Measurements from ENCODE around the gene CMC2. TPM values are rescaled to one million over a fixed set of nuclear protein-coding genes. Genes with fewer than 3 reads are reported as not detected.

The CMC2 gene
- total and polyA plus RNA-seq, 2 of the 8 experiments (the other 6 are each of a cell fraction or from before 2014, with no cell fraction given), result 66.6 to 116 TPM

DNA sequence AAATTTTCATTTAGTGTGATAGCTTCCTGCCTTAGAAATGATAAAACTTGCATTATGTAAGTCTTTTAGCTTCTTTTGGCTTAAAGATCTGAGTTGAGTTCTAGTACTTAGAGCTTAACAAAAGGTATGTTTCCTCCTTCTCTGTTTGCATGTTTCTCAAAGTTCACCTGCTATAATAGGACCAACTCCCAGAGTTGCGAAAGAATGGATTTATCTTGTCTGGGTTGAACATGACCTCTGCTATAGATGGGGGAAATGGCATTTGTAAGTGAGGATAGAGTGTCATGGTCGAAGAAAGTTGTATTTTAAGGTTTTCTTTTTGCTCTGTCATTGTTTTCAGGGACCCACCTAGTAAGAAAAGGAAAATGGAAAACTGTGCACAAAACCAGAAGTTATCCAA lies 36.1 kb upstream of the CMC2 start:
- no peak overlapping the region for H2BK120ac ChIP-seq (replicated peaks; ENCODE audit: low read depth, low read length)
- H2BK12ac ChIP-seq (ENCODE audit: low read depth, low read length), result no peak overlapping the region
- no peak overlapping the region for H2BK5ac ChIP-seq (ENCODE audit: low read depth, low read length)
- H3K23me2 ChIP-seq (ENCODE audit: low read depth, low read length), result no peaks in the 10 kb centered on the region; the same call in 1 of the 2 replicates
- H3K79me2 ChIP-seq (ENCODE audit: control insufficient read depth in 1 of 2, insufficient read depth in 2 of 2, low read length in 2 of 2), result peaks cover 0 to 31% of the 10 kb centered on the region in 2 experiments; a peak in 2 of 4 replicates
- no peak overlapping the region for H3K9ac ChIP-seq (replicated peaks in 1 of 4; ENCODE audit: extremely low read depth in 1 of 4, low read depth in 3 of 4, low read length in 3 of 4)
- H2BK20ac ChIP-seq (ENCODE audit: low read length), result no peak overlapping the region
- H3K18ac ChIP-seq (ENCODE audit: extremely low read depth, low read length), result no peak overlapping the region
- H4K5ac ChIP-seq (ENCODE audit: insufficient read length, low read depth, low read length), result no peak overlapping the region
- POLR2A ChIA-PET (ENCODE audit: partially characterized antibody), result interaction anchor here (2.1 kb wide), 1 partner anchor 31 kb away, joined by 5 read pairs; no protein-coding TSS in a partner anchor
- H3K56ac ChIP-seq (replicated peaks; ENCODE audit: insufficient read length, low read depth, low read length), result no peak overlapping the region
- no peak for FAIRE-seq
- DNase-seq (ENCODE audit: low read depth in 1 of 2, low spot score in 2 of 2), result no peak
- H3K27me3 ChIP-seq (replicated peaks in 1 of 4; ENCODE audit: control insufficient read depth in 3 of 4, extremely low read depth in 1 of 4, insufficient read depth in 3 of 4, low read length in 3 of 4), result no peaks in the 10 kb centered on the region
- H3K23ac ChIP-seq (ENCODE audit: insufficient read length), result no peak overlapping the region
- peaks cover 2 to 8% of the 10 kb centered on the region in 2 experiments for H4K20me1 ChIP-seq (replicated peaks in 1 of 2; ENCODE audit: control insufficient read depth in 1 of 2, insufficient read depth in 2 of 2, low read length in 2 of 2)
- no peaks in the 10 kb centered on the region for H3K9me3 ChIP-seq (ENCODE audit: insufficient read depth in 2 of 2, low read depth in 1 of 2, low read length in 1 of 2)
- H3K36me3 ChIP-seq (ENCODE audit: control insufficient read depth in 2 of 4, insufficient read depth in 4 of 4, low read length in 3 of 4), result peaks cover 14 to 61% (median 45%) of the 10 kb centered on the region in 4 experiments
- H2AK5ac ChIP-seq (ENCODE audit: low read depth, low read length), result no peak overlapping the region
- H3K79me1 ChIP-seq (ENCODE audit: low read depth, low read length), result peaks cover 3% of the 10 kb centered on the region; the same call in 1 of the 2 replicates
- H3K4me1 ChIP-seq (replicated peaks in 1 of 4; ENCODE audit: control insufficient read depth in 3 of 4, insufficient read depth in 4 of 4, low read length in 3 of 4), result no peaks in the 10 kb centered on the region
- no peak overlapping the region for H4K8ac ChIP-seq (ENCODE audit: extremely low read depth, insufficient read depth, low read length)
- no peak overlapping the region for H3K4ac ChIP-seq (replicated peaks; ENCODE audit: insufficient read length, low read depth, low read length)
- WGBS, 2 experiments (ENCODE audit: extremely low coverage in 1 of 2, insufficient coverage in 1 of 2, insufficient read length in 1 of 2, insufficient replicate concordance in 2 of 2, low coverage in 1 of 2, low lambda C conversion rate in 2 of 2, missing lambda C conversion rate in 1 of 2), result 88% methylated on average over 2 of the region's 2 CpGs; no CpG with 5 or more reads in 1 of the 2 experiments
- H2AFZ ChIP-seq (ENCODE audit: low read length), result no peak overlapping the region
- H3K27ac ChIP-seq (ENCODE audit: low read depth, low read length), result no peak overlapping the region
- no peak overlapping the region for H4K91ac ChIP-seq (replicated peaks; ENCODE audit: insufficient read length, low read length)
- no peak overlapping the region for H3K4me2 ChIP-seq (ENCODE audit: insufficient read depth in 1 of 2, low read depth in 2 of 2, low read length in 2 of 2)
- H3K14ac ChIP-seq (ENCODE audit: insufficient read length), result no peak overlapping the region
- CTCF ChIA-PET (ENCODE audit: partially characterized antibody), result interaction anchor here (0.7 kb wide), 1 partner anchor 46 kb away, joined by 3 read pairs; no protein-coding TSS in a partner anchor
- H2BK15ac ChIP-seq (ENCODE audit: low read length), result no peak overlapping the region
- H3K4me3 ChIP-seq (ENCODE audit: extremely low read depth in 1 of 4, insufficient read depth in 2 of 4, low read depth in 3 of 4, low read length in 4 of 4), result no peak overlapping the region
- TF ChIP-seq NANOG (IDR thresholded peaks at IDR 0.05; ENCODE audit: insufficient read depth, low read depth, low read length, poor library complexity, severe bottlenecking) (no peak), CTBP2 (IDR thresholded peaks at IDR 0.05; ENCODE audit: borderline replicate concordance, insufficient read depth, insufficient read length, low read length) (no peak), TAF7 (optimal IDR thresholded peaks at IDR 0.05; ENCODE audit: borderline replicate concordance, low read depth, low read length) (no peak), CHD2 (IDR thresholded peaks at IDR 0.05; ENCODE audit: low read length) (no peak), EZH2 (IDR thresholded peaks at IDR 0.05; ENCODE audit: low read depth, low read length, severe bottlenecking) (no peak), ASH2L (IDR thresholded peaks at IDR 0.05; ENCODE audit: low read length) (no peak), POLR2A (IDR thresholded peaks at IDR 0.05; ENCODE audit: control extremely low read depth in 1 of 2, low read depth in 2 of 2, low read length in 2 of 2) (no peak), SAP30 (IDR thresholded peaks at IDR 0.05; ENCODE audit: insufficient read depth, insufficient replicate concordance, low read length) (no peak), HDAC6 (IDR thresholded peaks at IDR 0.05; ENCODE audit: low read depth, low read length) (no peak), TCF12 (IDR thresholded peaks at IDR 0.05; ENCODE audit: low read depth, low read length) (no peak), TAF1 (IDR thresholded peaks at IDR 0.05; ENCODE audit: low read depth, low read length) (no peak), KDM5A (IDR thresholded peaks at IDR 0.05; ENCODE audit: low read length) (no peak)
- TF ChIP-seq, protein P1, sequence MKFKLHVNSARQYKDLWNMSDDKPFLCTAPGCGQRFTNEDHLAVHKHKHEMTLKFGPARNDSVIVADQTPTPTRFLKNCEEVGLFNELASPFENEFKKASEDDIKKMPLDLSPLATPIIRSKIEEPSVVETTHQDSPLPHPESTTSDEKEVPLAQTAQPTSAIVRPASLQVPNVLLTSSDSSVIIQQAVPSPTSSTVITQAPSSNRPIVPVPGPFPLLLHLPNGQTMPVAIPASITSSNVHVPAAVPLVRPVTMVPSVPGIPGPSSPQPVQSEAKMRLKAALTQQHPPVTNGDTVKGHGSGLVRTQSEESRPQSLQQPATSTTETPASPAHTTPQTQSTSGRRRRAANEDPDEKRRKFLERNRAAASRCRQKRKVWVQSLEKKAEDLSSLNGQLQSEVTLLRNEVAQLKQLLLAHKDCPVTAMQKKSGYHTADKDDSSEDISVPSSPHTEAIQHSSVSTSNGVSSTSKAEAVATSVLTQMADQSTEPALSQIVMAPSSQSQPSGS (IDR thresholded peaks at IDR 0.05; ENCODE audit: low read length), result no peak
